Measurements from ENCODE around the gene SMIM3.

Gene SMIM3

DNA sequence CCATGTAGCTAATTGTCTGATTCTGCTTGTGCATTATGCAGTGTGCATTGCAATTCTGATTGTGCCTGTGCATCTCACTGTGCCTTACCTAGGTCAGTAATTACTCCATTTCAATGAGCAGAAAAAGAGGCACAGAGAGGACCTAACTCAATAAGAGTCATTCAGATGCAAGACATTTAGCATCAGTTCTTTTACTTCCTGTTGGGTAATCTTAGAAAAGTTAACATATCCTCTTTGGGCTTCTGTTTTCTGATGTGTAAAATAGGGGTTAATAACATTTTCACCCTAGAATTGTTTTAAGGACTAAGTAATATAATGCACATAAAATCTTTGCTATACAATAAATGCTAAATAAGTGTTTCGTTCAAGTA, 12.8 kb upstream of the SMIM3 start:
- no peak for TF ChIP-seq TAF1 (IDR thresholded peaks at IDR 0.05; ENCODE audit: borderline replicate concordance, insufficient read depth, low read length)
- TF ChIP-seq FOXP2 (optimal IDR thresholded peaks at IDR 0.05; ENCODE audit: borderline replicate concordance, extremely low read depth, extremely low read length, insufficient read depth), result no peak
- TF ChIP-seq SIN3A (IDR thresholded peaks at IDR 0.05; ENCODE audit: borderline replicate concordance, insufficient read depth, low read length), result no peak
- TF ChIP-seq POLR2AphosphoS5 (IDR thresholded peaks at IDR 0.05; ENCODE audit: low read depth, low read length), result no peak
- no peak for TF ChIP-seq REST (IDR thresholded peaks at IDR 0.05; ENCODE audit: insufficient read depth in 1 of 2, low read depth in 2 of 2, low read length in 2 of 2)

DNA sequence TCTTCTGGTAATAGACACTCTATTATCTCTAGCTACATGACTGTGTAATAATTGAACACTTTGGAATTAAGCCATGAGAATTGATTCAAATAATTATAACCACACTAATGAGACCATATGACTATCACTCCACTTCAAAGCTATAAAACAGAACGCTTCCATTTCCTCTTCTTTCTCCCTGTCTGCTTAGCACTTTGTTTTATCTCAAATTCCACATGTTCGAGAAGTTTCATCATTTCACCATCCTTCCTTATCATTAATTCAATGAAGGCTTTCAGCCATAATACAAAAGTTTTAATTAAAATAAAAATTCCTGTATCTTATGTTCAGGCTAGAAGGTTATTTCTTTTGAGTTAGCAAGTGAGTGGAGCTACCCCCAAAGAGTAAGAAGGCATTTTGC, 12.3 kb upstream of the SMIM3 start:
- TF ChIP-seq REST (IDR thresholded peaks at IDR 0.05; ENCODE audit: insufficient read depth in 1 of 2, low read depth in 2 of 2, low read length in 2 of 2) (no peak), POLR2AphosphoS5 (IDR thresholded peaks at IDR 0.05; ENCODE audit: low read depth, low read length) (no peak), TAF1 (IDR thresholded peaks at IDR 0.05; ENCODE audit: borderline replicate concordance, insufficient read depth, low read length) (no peak), SIN3A (IDR thresholded peaks at IDR 0.05; ENCODE audit: borderline replicate concordance, insufficient read depth, low read length) (no peak), FOXP2 (optimal IDR thresholded peaks at IDR 0.05; ENCODE audit: borderline replicate concordance, extremely low read depth, extremely low read length, insufficient read depth) (no peak)

- TF ChIP-seq TAF1 (IDR thresholded peaks at IDR 0.05; ENCODE audit: borderline replicate concordance, insufficient read depth, low read length), result no peak
- no peak for TF ChIP-seq FOXP2 (optimal IDR thresholded peaks at IDR 0.05; ENCODE audit: borderline replicate concordance, extremely low read depth, extremely low read length, insufficient read depth)
- TF ChIP-seq POLR2AphosphoS5 (IDR thresholded peaks at IDR 0.05; ENCODE audit: low read depth, low read length), result no peak
- no peak for TF ChIP-seq SIN3A (IDR thresholded peaks at IDR 0.05; ENCODE audit: borderline replicate concordance, insufficient read depth, low read length)
- TF ChIP-seq REST (IDR thresholded peaks at IDR 0.05; ENCODE audit: insufficient read depth in 1 of 2, low read depth in 2 of 2, low read length in 2 of 2), result no peak
Measured at GRCh38 chr5:150771034-150771795, 7.3 kb upstream of the SMIM3 start.

- TF ChIP-seq SIN3A (IDR thresholded peaks at IDR 0.05; ENCODE audit: borderline replicate concordance, insufficient read depth, low read length), result no peak
- TF ChIP-seq POLR2AphosphoS5 (IDR thresholded peaks at IDR 0.05; ENCODE audit: low read depth, low read length), result no peak
- no peak for TF ChIP-seq REST (IDR thresholded peaks at IDR 0.05; ENCODE audit: insufficient read depth in 1 of 2, low read depth in 2 of 2, low read length in 2 of 2)
- TF ChIP-seq TAF1 (IDR thresholded peaks at IDR 0.05; ENCODE audit: borderline replicate concordance, insufficient read depth, low read length), result no peak
Measured at GRCh38 chr5:150774145-150774544, 4.4 kb upstream of the SMIM3 start.

Data from PFSK-1 (cell line).